HG03520 (cell line): ENCODE results near the gene COPS2.
"Not testable (repeated sequence)": the region's sequence is repeated elsewhere in the genome, so short reads cannot be mapped to it uniquely, and the experiment has no call there.

ENCODE experiments used
- ATAC-seq: cut with Tn5 transposase; IDR thresholded peaks from one replicate; pipeline ENCODE4 v1.9.1; 2021; ENCODE audit warnings: mild to moderate bottlenecking, moderate library complexity; ENCODE audit not compliant: unreplicated experiment

The COPS2 gene

GRCh38 chr15:49110158-49110944 lies 45.0 kb downstream of the COPS2 start:
- no peak for ATAC-seq

DNA sequence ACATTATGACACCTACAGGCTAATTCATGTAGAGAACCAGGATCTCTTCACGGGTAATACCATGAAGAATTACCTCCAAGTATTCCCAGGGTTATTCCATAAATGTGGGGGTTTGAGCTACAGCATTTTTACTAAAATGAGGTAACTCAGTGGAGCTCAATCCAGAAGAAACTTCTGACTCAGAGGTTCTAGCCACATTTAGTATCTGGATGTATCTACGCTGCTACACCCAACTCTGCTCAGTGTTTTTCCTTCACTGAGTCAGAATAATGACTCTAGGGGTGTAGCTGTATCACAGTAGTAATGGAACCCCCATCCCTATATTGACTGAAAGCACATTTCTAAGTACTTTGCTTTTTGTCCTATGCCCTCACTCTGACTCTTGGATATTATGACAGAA lies 52.4 kb downstream of the COPS2 start:
- no peak for ATAC-seq

DNA sequence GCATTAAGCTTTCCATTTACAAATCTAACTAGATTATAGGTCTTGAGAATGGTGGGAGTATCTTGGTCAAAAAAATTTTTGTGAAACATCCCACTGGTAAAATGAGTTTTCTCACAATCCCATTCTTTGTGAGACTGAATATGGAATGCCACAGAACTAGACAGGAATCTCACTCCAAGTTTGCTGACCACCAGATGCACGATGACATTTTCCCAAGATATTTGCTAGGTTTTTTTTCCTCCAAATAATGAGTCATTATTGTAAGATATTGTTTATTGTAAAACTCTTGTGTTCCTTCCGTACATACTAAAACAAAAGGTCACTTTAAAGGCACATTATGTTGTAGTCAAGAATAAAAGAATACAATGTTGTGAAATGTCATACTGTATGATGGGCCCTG lies 53.9 kb downstream of the COPS2 start:
- ATAC-seq, result no peak

DNA sequence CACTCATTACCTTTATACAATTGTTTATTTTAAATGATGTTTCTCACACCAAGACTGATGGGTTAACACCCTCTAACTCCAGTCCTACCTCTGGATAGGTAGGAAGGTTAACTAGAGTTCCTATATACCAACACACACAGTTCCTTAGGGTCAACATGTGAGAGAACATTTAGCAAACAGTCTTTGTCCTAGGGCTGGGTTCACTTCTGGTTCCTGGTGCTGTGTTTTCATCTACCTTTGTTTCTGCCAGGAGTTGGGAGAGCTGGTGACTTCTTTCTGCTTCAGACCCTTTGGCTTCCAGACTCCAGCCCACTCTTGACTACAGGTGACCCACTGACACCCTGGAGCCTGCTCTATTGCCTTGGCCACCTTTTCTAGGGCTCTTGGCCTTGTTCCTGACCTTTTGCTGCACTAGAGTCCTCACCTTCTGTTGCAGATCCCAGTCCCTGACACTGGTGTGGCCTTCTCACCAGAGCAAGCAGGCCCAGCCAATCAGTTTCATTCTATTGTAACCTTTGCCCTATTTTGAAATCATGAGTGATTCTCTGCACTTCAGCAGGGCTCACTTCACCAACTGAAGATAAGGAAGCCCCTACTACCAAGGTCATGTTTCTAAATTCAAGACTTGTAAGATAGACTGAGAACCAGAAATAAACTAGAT lies 59.2 kb downstream of the COPS2 start:
- no peak for ATAC-seq

DNA sequence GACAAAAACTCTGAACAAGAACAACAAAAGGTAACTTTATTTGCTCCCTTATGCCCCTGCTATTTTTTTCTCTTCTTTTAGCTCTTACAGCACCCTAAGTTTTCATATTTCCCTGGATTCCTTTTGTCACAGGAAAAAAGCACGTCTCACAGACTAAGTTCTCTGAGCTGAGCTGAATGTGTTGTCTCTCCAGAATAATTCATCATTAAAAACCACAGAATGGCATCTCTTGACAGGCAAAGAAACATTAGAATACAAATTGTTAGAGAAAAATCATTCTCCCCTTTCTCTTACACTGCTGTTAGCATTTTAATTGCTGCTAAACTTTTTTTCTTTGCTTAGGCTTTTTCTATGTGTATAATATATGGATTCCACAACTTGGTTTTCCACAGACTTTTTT lies 60.5 kb downstream of the COPS2 start:
- no peak for ATAC-seq

- ATAC-seq, result no peak
Observed at GRCh38 chr15:49093252-49094105, 61.9 kb downstream of the COPS2 start.

- ATAC-seq, result no peak
Observed at GRCh38 chr15:49088996-49089395, 66.4 kb downstream of the COPS2 start.

GRCh38 chr15:49085696-49086459 lies 69.5 kb downstream of the COPS2 start:
- ATAC-seq, result no peak

DNA sequence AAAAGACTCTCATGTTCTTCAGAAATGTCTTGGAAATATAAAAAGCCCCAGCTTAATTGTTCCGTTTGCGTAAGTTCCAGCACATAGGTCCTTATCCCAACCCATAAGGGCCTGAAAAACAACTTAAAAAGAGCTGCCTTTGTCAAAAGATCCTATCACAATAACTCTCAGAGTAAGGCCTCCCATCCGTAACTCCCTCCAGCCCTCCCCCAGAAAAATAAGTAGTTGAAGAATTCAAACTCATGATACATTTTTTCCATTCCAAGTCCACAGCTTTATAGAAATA lies 71.2 kb downstream of the COPS2 start:
- ATAC-seq, result no peak

DNA sequence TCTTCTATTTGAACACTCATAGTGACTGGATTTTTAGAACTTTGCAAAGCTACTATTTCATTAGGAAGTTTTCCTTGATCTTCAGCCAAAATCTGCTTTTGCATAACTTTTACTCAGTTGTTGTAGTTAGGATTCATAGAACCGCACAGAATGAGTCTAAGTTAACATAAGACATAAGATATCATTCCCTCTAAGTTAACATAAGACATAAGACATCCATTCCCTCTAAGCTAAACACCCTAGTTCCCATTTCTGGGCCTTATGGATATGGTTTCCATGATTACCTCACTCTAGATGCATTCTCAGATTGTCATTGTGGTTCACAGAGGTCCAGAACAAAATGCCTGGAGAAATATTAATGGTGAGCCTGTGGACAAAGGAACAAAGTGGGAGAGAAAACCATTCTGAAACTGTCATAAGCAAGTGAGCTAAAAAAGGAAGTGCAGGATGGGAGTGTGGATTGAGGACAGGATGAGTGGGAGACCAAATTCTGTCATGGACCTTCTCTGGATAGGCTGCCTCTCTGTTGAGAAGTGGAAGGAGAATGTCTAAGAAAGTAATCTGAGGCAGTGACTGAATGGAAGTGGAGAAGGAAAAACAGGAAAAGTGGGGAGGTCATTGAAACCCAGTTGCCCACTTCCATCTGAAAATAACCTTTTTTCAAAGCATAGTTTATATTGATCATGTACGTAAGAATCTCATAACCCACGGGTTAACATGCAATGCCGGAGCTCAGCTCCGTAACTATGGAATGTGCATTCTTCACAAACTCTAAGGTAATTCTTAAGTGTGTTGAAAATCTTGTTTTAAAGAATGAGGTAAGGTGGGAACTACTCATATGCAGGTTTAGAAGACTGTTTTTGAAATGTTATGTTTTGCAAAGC lies 71.8 kb downstream of the COPS2 start:
- ATAC-seq, result no peak

DNA sequence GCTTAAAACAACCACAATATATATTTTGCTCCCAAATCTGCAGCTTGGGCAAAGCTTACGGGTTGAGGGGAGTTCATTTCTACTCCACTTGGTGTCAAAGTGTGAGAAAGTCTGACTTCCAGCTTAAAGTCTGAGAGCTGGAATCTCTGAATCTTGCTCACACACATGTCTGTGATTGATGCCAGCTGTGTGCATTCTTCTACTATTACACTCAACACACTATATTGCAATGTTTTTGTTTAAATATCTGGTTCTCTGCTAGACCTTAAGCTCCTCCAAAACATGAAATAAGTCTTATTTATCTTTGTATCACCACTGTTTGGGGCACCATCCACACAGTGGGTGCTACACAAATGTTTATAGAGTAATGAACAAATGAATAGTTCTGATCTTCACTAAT lies 72.4 kb downstream of the COPS2 start:
- no peak for ATAC-seq

- no peak for ATAC-seq
Observed at GRCh38 chr15:49079340-49080039, 75.9 kb downstream of the COPS2 start.

DNA sequence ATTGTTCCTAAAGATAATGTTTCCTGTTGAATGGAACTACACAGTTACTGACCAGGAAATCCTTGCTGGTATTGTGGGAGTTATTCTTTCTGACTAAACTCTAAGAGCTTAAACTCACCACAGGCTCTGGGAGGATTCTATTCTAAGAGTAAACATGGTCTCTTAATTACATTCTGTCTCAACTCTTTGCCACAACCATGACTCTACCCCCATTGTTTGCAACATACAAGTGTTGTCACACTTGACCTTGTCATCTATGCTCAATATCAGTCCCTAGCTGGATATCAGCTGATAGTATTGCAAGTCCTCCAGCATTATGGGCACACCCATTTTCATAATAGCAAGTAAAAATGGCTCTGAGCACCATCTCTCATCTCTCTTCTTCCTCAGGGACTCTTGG lies 79.5 kb downstream of the COPS2 start:
- ATAC-seq, result no peak

DNA sequence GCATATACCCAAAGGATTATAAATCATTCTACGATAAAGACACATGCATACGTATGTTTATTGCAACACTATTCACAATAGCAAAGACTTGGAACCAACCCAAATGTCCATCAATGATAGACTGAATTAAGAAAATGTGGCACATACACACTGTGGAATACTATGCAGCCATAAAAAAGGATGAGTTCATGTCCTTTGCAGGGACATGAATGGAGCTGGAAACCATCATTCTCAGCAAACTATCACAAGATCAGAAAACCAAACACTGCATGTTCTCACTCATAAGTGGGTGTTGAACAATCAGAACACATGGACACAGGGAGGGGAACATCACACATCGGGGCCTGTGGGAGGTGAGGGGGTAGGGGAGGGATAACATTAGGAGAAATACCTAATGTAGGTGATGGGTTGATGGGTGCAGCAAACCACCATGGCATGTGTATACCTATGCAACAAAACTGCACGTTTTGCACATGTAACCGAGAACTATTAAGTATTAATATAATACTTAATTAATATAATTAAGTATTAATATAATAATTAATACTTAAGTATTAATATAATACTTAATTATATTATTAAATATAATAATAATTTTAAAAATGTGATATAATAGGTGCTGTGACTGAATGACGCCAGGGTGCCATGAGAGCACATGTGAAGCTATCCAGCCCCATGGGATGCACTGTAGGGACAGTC lies 80.7 kb downstream of the COPS2 start:
- ATAC-seq, result not testable (repeated sequence)
